SK-N-DZ (cell line): ENCODE results near the gene MEIOSIN.

ENCODE experiments used
- DNase-seq: peaks from one replicate; pipeline ENCODE4 v3.0.0-alpha.2; 2015; ENCODE audit warnings: low spot score

The MEIOSIN gene

GRCh38 chr19:45764945-45765701 lies 31.9 kb downstream of the MEIOSIN start:
- DNase-seq, result no peak

DNA sequence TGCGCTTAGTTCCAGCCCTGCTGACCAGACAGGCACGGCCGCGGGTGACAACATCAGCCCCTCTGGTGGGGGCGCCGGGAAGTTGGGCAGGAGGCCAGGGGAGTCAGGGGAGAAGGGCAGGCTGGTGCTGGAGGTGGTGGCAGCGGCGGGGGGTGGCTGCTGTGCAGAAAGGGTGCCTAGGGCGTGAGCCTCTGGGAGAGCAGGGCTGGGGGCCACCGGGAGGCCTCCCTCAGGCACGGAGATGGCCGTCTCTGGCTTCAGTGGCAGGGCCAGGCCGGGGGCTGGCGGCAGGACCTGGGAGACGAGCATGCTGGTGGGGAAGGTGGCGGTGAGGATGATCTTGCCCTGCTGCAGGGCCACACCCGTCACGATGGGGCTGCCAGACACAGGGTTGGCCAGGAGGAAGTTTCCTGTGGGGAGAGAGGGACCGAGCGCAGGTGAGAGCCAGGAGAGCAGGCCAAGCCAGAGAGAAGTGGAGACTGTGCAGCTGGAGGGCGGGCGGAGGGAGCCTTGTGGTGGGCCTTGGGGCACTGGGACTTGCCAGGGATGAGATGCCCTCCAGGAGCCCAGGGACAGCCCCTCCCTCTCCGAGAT lies 32.6 kb downstream of the MEIOSIN start:
- DNase-seq, result no peak

- no peak for DNase-seq
Measured at GRCh38 chr19:45766296-45766868, 33.1 kb downstream of the MEIOSIN start.

DNA sequence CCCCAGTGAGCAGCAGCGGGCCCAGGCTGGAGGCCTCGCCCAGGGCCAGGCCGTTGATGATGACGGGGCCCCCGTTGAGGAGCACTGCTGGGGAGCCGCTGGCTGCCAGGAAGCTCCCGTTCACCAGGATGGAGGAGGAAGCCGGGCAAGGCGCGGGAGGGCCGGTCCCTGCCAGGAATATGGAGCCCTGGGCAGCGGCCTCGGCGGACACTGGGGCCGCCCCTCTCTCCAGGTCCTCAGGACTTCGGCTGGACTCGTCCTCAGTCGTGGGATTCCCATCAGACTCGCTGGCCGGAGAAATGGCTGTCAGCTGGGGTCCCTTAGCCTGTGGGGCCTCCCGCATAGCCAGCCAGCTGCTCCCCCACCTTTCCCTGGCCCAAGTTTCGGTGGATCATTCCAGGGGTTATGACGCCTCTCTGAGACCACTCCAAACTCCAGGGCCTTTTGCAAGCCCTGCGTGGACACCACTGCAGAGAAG lies 33.7 kb downstream of the MEIOSIN start:
- no peak for DNase-seq

DNA sequence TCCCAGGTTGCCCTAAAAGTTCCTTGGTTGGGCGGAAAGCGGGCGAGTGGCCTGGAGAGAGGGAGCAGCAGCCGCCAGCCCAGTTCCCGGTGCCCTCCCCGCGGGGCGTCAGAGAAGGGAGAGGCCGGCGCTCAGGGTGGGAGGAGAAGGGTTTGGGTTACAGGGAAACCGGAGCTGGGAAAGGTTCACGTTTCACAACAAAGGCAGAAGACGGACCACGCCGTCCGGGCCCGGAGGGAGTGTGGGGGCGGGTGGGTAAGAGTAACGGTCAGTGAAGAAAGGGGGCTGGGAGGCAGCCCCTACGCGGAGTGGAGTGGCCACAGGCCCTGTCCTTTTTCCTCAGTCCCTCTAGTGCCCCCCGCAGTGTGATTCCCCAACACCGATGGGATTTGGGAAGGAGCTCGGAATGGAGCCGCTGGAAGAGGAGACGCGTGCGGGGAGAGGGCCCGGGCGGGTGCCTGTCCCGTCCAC lies 34.2 kb downstream of the MEIOSIN start:
- no peak for DNase-seq

GRCh38 chr19:45767881-45768654 lies 34.8 kb downstream of the MEIOSIN start:
- DNase-seq, result peak; percentile 41

GRCh38 chr19:45768655-45768983 lies 35.4 kb downstream of the MEIOSIN start:
- no peak for DNase-seq

DNA sequence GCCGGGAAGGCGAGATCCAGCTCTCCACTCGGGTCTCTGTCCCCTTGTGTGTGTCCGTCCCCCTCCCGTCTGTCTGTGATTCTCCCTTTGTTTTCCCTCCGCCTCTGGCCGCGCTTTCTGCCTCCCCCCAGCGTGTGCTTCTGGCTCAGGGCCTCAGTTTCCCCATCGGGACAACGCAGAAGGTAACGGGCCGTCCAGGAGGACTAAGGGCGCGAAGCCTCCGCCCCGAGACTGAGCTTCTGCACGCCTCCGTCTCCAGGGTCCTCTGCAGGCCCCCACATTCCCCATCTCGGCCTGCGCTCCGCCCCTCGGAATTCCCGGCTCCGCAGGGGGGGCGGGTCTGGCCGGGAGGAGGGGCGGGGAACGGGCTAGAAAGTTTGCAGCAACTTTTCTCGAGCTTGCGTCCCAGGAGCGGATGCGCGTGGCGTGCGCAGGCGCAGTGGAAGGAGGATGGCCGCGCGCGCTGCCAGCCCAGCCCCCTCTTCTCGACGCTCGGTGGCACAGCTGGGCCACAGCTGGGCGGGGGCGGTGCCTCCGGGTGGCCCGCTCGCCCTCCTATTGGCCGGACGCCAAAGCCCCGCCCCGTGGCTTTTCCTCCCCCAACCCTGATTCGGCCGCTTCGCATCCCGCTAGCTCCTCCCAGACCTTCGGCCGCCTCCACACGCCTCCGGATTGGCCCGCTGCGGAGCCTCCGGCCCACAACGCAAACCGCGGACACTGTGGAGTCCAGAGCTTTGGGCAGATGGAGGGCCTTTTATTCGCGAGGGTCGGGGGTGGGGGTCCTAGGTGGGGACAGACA lies 35.9 kb downstream of the MEIOSIN start, which contains the start of gene SIX5:
SIX5 (minus strand) TSS at position 269 of the 799 bp plus-strand sequence. CDS start 408 bp downstream, outside the sequence.
- DNase-seq, result peak; percentile 93

GRCh38 chr19:45769821-45770191 lies 36.6 kb downstream of the MEIOSIN start:
- DNase-seq, result no peak

DNA sequence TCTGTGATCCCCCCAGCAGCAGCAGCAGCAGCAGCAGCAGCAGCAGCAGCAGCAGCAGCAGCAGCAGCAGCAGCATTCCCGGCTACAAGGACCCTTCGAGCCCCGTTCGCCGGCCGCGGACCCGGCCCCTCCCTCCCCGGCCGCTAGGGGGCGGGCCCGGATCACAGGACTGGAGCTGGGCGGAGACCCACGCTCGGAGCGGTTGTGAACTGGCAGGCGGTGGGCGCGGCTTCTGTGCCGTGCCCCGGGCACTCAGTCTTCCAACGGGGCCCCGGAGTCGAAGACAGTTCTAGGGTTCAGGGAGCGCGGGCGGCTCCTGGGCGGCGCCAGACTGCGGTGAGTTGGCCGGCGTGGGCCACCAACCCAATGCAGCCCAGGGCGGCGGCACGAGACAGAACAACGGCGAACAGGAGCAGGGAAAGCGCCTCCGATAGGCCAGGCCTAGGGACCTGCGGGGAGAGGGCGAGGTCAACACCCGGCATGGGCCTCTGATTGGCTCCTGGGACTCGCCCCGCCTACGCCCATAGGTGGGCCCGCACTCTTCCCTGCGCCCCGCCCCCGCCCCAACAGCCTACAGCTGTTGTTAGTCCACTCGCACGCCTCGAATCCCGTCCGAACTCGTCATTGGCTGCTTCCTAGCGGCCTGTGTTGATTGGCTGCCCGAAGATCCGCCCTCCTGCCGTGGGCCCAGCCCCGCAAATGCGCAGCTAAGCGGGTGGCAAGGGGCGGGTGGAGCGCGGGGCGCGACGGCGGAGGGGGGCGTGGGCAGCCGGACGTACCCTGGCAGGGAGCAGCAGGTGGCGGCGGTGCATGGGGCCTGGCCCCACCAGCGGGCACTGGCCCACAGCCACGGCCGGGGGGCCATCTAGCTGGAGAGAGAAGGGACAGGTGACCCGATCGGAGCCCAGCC lies 37.2 kb downstream of the MEIOSIN start:
- peak; percentile 97 for DNase-seq

- DNase-seq, result no peak
Measured at GRCh38 chr19:45771311-45771933, 38.2 kb downstream of the MEIOSIN start.

GRCh38 chr19:45772130-45772840 lies 39.0 kb downstream of the MEIOSIN start:
- DNase-seq, result no peak

GRCh38 chr19:45772912-45773311 lies 39.7 kb downstream of the MEIOSIN start:
- DNase-seq, result no peak

- DNase-seq, result no peak
Measured at GRCh38 chr19:45773384-45773783, 40.1 kb downstream of the MEIOSIN start.

- no peak for DNase-seq
Measured at GRCh38 chr19:45774765-45775164, 41.5 kb downstream of the MEIOSIN start.

- DNase-seq, result no peak
Measured at GRCh38 chr19:45777395-45777961, 44.2 kb downstream of the MEIOSIN start.

DNA sequence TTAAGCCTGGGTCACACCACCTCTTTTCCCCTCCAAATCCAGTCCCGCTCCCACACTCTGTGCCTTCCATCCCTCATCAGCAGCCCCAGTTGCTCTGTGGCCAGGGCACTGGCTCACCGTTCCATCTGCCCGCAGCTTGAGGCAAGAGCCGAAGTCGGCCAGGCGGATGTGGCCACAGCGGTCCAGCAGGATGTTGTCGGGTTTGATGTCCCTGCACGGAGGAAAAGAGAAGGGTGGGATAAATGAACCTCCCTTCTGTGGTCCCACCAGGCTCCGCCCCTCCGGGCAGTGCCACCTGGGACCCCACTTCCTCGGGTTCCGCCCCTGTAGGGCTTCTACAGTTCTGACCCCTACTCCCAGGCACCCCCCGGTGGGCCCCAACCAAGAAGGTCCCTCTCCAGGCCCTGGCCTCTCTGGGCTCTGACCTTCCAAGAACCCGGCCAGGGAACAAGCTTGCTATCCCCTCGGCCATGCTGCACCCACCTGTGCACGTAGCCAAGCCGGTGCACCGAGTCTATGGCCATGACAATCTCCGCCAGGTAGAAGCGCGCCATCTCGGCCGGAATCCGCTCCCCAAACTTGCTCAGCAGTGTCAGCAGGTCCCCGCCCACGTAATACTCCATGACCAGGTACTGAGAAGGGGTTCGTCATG lies 44.9 kb downstream of the MEIOSIN start:
- no peak for DNase-seq
